H9 (cell line): ENCODE results near the gene SORCS2. TPM values are rescaled to one million over a fixed set of nuclear protein-coding genes. Genes with fewer than 3 reads are reported as not detected.

ENCODE experiments used
- DNase-seq: peaks from one replicate; pipeline ENCODE4 v3.0.0-alpha.2; 2017
- H2AFZ ChIP-seq: one replicate; pipeline ENCODE4 v1.6.1; 2013; ENCODE audit warnings: mild to moderate bottlenecking, low read length, control low read depth, moderate library complexity
- H2AK5ac ChIP-seq: 2 replicates; pipeline ENCODE4 v1.6.1; 2013; ENCODE audit warnings: low read length, control low read depth, mixed read lengths; ENCODE audit not compliant: insufficient read length
- H2BK120ac ChIP-seq: one replicate; pipeline ENCODE4 v1.6.1; 2013; ENCODE audit warnings: low read depth, mild to moderate bottlenecking, low read length, control low read depth, inconsistent platforms; ENCODE audit not compliant: poor library complexity, severe bottlenecking
- H2BK12ac ChIP-seq: 2 replicates; pipeline ENCODE4 v1.6.1; 2013; ENCODE audit warnings: low read length, control low read depth, mixed read lengths, low read depth; ENCODE audit not compliant: insufficient read length
- H2BK15ac ChIP-seq: 2 replicates; pipeline ENCODE4 v1.6.1; 2013; ENCODE audit warnings: low read depth, low read length, control low read depth
- H2BK20ac ChIP-seq: one replicate; pipeline ENCODE4 v1.6.1; 2013; ENCODE audit warnings: low read depth, mild to moderate bottlenecking, low read length, control low read depth, inconsistent platforms; ENCODE audit not compliant: poor library complexity, severe bottlenecking
- H2BK5ac ChIP-seq: 2 replicates; pipeline ENCODE4 v1.6.1; 2013; ENCODE audit warnings: low read length, control low read depth, mixed read lengths; ENCODE audit not compliant: insufficient read length
- H3K14ac ChIP-seq: 2 replicates; pipeline ENCODE4 v1.6.1; 2013; ENCODE audit warnings: low read length, control low read depth; ENCODE audit not compliant: insufficient read depth
- H3K18ac ChIP-seq: 2 replicates; pipeline ENCODE4 v1.6.1; 2013; ENCODE audit warnings: low read depth, mild to moderate bottlenecking, mixed read lengths, low read length, control low read depth; ENCODE audit not compliant: insufficient read length
- H3K23ac ChIP-seq: 2 replicates; pipeline ENCODE4 v1.6.1; 2013; ENCODE audit warnings: low read length, control low read depth, mixed read lengths, low read depth; ENCODE audit not compliant: insufficient read length
- H3K23me2 ChIP-seq: 2 replicates; pipeline ENCODE4 v1.6.1; 2013; ENCODE audit warnings: low read depth, mild to moderate bottlenecking, mixed read lengths, low read length, control low read depth; ENCODE audit not compliant: insufficient read length, poor library complexity, severe bottlenecking
- H3K27ac ChIP-seq: 2 replicates; pipeline ENCODE4 v1.5.1; 2013; ENCODE audit warnings: low read length, control low read depth, mixed read lengths, low read depth; ENCODE audit not compliant: insufficient read length
- H3K27me3 ChIP-seq: 2 replicates; pipeline ENCODE4 v1.6.1; 2013; ENCODE audit warnings: low read length, control low read depth, inconsistent platforms; ENCODE audit not compliant: insufficient read depth
- H3K4ac ChIP-seq: 2 replicates; pipeline ENCODE4 v1.6.1; 2013; ENCODE audit warnings: low read depth, mild to moderate bottlenecking, control low read depth, inconsistent platforms, low read length, moderate library complexity
- H3K4me1 ChIP-seq: 2 replicates; pipeline ENCODE4 v1.6.1; 2013; ENCODE audit warnings: low read length, control low read depth, inconsistent platforms; ENCODE audit not compliant: insufficient read depth
- H3K4me2 ChIP-seq: 2 replicates; pipeline ENCODE4 v1.6.1; 2013; ENCODE audit warnings: low read length, control low read depth, mixed read lengths; ENCODE audit not compliant: insufficient read length, insufficient read depth
- H3K56ac ChIP-seq: 2 replicates; pipeline ENCODE4 v1.6.1; 2013; ENCODE audit warnings: low read depth, mild to moderate bottlenecking, mixed read lengths, low read length, control low read depth; ENCODE audit not compliant: insufficient read length
- H3K79me1 ChIP-seq: 2 replicates; pipeline ENCODE4 v1.6.1; 2013; ENCODE audit warnings: low read depth, mild to moderate bottlenecking, moderate library complexity, low read length, control low read depth, inconsistent platforms; ENCODE audit not compliant: insufficient read depth, poor library complexity, severe bottlenecking
- H3K79me2 ChIP-seq: 2 replicates; pipeline ENCODE4 v1.6.1; 2013; ENCODE audit warnings: low read length, control low read depth, inconsistent platforms; ENCODE audit not compliant: insufficient read depth
- H3K9ac ChIP-seq: 2 replicates; pipeline ENCODE4 v1.6.1; 2013; ENCODE audit warnings: low read length, control low read depth, mixed read lengths; ENCODE audit not compliant: insufficient read length; ENCODE audit errors: extremely low read depth
- H3K9me3 ChIP-seq: one replicate; pipeline ENCODE4 v1.6.1; 2013; ENCODE audit warnings: low read depth, low read length, inconsistent platforms; ENCODE audit not compliant: control insufficient read depth
- H3T11ph ChIP-seq: one replicate; pipeline ENCODE4 v1.6.1; 2013; ENCODE audit warnings: mild to moderate bottlenecking, low read length, control low read depth, inconsistent platforms
- H4K20me1 ChIP-seq: one replicate; pipeline ENCODE4 v1.6.1; 2013; ENCODE audit not compliant: control insufficient read depth, insufficient read length, insufficient read depth
- H4K5ac ChIP-seq: 2 replicates; pipeline ENCODE4 v1.6.1; 2013; ENCODE audit warnings: low read depth, mild to moderate bottlenecking, mixed read lengths, low read length, control low read depth; ENCODE audit not compliant: insufficient read length
- H4K8ac ChIP-seq: replicated peaks from 2 replicates; pipeline ENCODE4 v1.6.1; 2013; ENCODE audit warnings: low read length, control low read depth, mixed read lengths, low read depth; ENCODE audit not compliant: insufficient read length
- H4K91ac ChIP-seq: 2 replicates; pipeline ENCODE4 v1.6.1; 2013; ENCODE audit warnings: low read depth, mild to moderate bottlenecking, moderate library complexity, mixed read lengths, low read length, control low read depth; ENCODE audit not compliant: insufficient read length
- H3K27ac Mint-ChIP-seq, 3 experiments: 2 replicates in 2 of 3; 3 replicates in 1 of 3; pipeline ENCODE4 v1.8.0; 2020 to 2021; ENCODE audit warnings: mixed read lengths in 3 of 3, mild to moderate bottlenecking in 1 of 3, moderate library complexity in 1 of 3
- H3K27me3 Mint-ChIP-seq: 2 replicates; pipeline ENCODE4 v1.8.0; 2021; ENCODE audit warnings: low read depth, mild to moderate bottlenecking, moderate library complexity, mixed read lengths
- H3K36me3 Mint-ChIP-seq, 3 experiments: 2 replicates in 2 of 3; 3 replicates in 1 of 3; pipeline ENCODE4 v1.8.0; 2020 to 2021; ENCODE audit warnings: low read depth in 3 of 3, mixed read lengths in 3 of 3; ENCODE audit not compliant: insufficient read depth in 1 of 3
- H3K4me1 Mint-ChIP-seq, 2 experiments: 2 replicates each; pipeline ENCODE4 v1.8.0; 2020; ENCODE audit warnings: mixed read lengths in 2 of 2
- H3K4me3 Mint-ChIP-seq, 2 experiments: 2 replicates in 1 of 2; 3 replicates in 1 of 2; pipeline ENCODE4 v1.8.0; 2020 to 2021; ENCODE audit warnings: mild to moderate bottlenecking in 2 of 2, mixed read lengths in 2 of 2, moderate library complexity in 1 of 2
- H3K9me3 Mint-ChIP-seq, 2 experiments: 2 replicates in 1 of 2; 3 replicates in 1 of 2; pipeline ENCODE4 v1.8.0; 2020; ENCODE audit warnings: mild to moderate bottlenecking in 2 of 2, mixed read lengths in 2 of 2, moderate library complexity in 1 of 2
- WGBS: extraction: QIAGEN DNeasy Blood & Tissue Kit; methylation state at CpG from one replicate; pipeline ENCODE4 v1.1.7; 2013; ENCODE audit warnings: missing lambda C conversion rate, low lambda C conversion rate, mixed read lengths; ENCODE audit not compliant: insufficient read length; ENCODE audit errors: extremely low coverage; 5-methylcytosine and 5-hydroxymethylcytosine counted together
- total RNA-seq: library from RNA; stranded (reverse); gene quantifications from 2 replicates; pipeline ENCODE4 v1.2.1, GENCODE V29; 2021
- TF ChIP-seq, protein P1 (sequence below): fragments of 200-600 bp; sonication (generic); conservative IDR thresholded peaks from 3 replicates; pipeline ENCODE4 v1.8.0; 2021; ENCODE audit warnings: antibody characterized with exemption, mild to moderate bottlenecking

The SORCS2 gene
- total RNA-seq, 1 experiment from 2014 or later, result 0.57 TPM

DNA sequence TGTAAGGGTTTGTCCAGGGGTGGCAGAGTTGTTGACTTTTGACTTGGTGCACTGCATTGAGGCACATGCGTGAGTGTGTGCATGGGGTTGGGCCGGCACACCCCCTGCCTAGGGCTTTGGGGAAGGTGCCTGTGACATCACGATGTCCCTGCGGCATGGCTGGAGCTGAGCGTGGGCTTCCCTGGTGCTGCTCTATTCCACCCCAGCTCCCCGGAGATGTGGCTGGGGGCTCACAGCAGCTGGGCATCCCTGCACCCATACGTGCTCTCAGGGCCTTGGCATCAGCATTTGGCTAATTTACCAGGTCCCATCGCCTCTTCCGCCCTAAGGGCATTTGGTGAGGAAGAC lies 236.7 kb downstream of the SORCS2 start:
- Histone ChIP-seq H3K23ac (no peak overlapping the region), H3K9me3 (no peaks in the 10 kb centered on the region), H3K79me2 (no peaks in the 10 kb centered on the region), H4K91ac (no peak overlapping the region), H2BK5ac (no peak overlapping the region), H3K56ac (no peak overlapping the region), H3K14ac (no peak overlapping the region), H3T11ph (no peak overlapping the region), H3K4me2 (no peak overlapping the region), H4K8ac (no peak overlapping the region), H2BK12ac (no peak overlapping the region), H2BK20ac (no peak overlapping the region), H2AK5ac (no peak overlapping the region), H3K18ac (no peak overlapping the region), H3K23me2 (no peaks in the 10 kb centered on the region), H3K27me3 (no peaks in the 10 kb centered on the region), H2BK120ac (no peak overlapping the region), H4K5ac (no peak overlapping the region), H4K20me1 (no peaks in the 10 kb centered on the region), H3K27ac (no peak overlapping the region), H3K4ac (no peak overlapping the region), H3K9ac (no peak overlapping the region), H2BK15ac (no peak overlapping the region), H3K4me1 (no peaks in the 10 kb centered on the region; the same call in 1 of the 2 replicates), H3K79me1 (no peaks in the 10 kb centered on the region), H2AFZ (no peak overlapping the region)
- Mint-ChIP-seq H3K27me3 (peaks cover 4% of the 10 kb centered on the region), H3K9me3 (no peaks in the 10 kb centered on the region; a peak in 1 of 5 replicates), H3K27ac (peak overlapping the region in 1 of 3 experiments; percentile 1; a peak in 2 of 7 replicates), H3K4me3 (no peak overlapping the region), H3K36me3 (no peaks in the 10 kb centered on the region), H3K4me1 (peaks cover 36 to 47% of the 10 kb centered on the region in 2 experiments)
- DNase-seq, result no peak
- WGBS, result no CpG with 5 or more reads among the region's 9 CpGs
- TF ChIP-seq, protein P1, sequence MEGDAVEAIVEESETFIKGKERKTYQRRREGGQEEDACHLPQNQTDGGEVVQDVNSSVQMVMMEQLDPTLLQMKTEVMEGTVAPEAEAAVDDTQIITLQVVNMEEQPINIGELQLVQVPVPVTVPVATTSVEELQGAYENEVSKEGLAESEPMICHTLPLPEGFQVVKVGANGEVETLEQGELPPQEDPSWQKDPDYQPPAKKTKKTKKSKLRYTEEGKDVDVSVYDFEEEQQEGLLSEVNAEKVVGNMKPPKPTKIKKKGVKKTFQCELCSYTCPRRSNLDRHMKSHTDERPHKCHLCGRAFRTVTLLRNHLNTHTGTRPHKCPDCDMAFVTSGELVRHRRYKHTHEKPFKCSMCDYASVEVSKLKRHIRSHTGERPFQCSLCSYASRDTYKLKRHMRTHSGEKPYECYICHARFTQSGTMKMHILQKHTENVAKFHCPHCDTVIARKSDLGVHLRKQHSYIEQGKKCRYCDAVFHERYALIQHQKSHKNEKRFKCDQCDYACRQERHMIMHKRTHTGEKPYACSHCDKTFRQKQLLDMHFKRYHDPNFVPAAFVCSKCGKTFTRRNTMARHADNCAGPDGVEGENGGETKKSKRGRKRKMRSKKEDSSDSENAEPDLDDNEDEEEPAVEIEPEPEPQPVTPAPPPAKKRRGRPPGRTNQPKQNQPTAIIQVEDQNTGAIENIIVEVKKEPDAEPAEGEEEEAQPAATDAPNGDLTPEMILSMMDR, result no peak
